Measurements from ENCODE around the gene SUSD5.
"Not testable (repeated sequence)": the region's sequence is repeated elsewhere in the genome, so short reads cannot be mapped to it uniquely, and the experiment has no call there.

The SUSD5 gene

DNA sequence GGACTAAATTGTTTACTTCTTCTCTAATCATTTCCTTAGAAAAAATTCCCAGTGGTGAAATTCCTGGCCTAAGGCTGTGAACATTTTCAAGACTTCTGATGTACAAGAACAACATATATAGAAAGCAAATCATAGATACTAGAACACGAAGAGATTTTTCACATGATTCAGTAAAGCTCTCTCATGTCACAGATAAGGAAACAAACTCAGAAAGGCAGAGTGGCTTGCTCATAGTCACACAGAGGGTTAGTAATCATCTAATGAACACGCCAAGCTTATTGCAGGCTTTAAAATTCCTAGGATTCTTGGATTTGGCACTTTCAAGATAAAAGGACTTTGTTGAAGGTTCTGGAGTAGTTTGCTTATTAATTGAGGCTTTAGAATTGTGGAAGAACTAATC, 78.6 kb downstream of the SUSD5 start:
- Histone ChIP-seq H3K4me2 (ENCODE audit: insufficient read depth, low read length, poor library complexity, severe bottlenecking) (no peak overlapping the region), H3K36me3 (replicated peaks in 1 of 2; ENCODE audit: control insufficient read depth in 2 of 2, insufficient read depth in 2 of 2, low read length in 2 of 2) (peaks cover 6 to 32% of the 10 kb centered on the region in 2 donors), H2BK12ac (ENCODE audit: low read length) (no peak overlapping the region), H3K23ac (ENCODE audit: low read depth, low read length, poor library complexity) (no peak overlapping the region), H3K4me1 (ENCODE audit: control insufficient read depth in 2 of 2, insufficient read depth in 1 of 2, low read depth in 1 of 2, low read length in 2 of 2) (peaks cover 1 to 2% of the 10 kb centered on the region in 2 donors), H3K27ac (replicated peaks; ENCODE audit: low read length) (no peak overlapping the region), H2BK15ac (ENCODE audit: low read length) (no peak overlapping the region), H3K79me1 (ENCODE audit: low read depth, low read length) (no peaks in the 10 kb centered on the region), H2AK5ac (ENCODE audit: low read depth, low read length) (no peak overlapping the region), H3K14ac (ENCODE audit: low read length) (no peak overlapping the region), H3K9ac (ENCODE audit: low read depth, low read length, poor library complexity) (no peak overlapping the region), H2BK120ac (ENCODE audit: low read depth, low read length) (no peak overlapping the region), H3K18ac (ENCODE audit: low read length) (no peak overlapping the region), H2BK5ac (ENCODE audit: low read length) (no peak overlapping the region), H3K4me3 (ENCODE audit: low read length in 2 of 2) (no peak overlapping the region), H3K4ac (ENCODE audit: low read length) (no peak overlapping the region), H4K8ac (ENCODE audit: low read depth, low read length) (no peak overlapping the region), H3K27me3 (ENCODE audit: control insufficient read depth in 3 of 3, insufficient read depth in 3 of 3, low read depth in 1 of 3, low read length in 3 of 3) (no peaks in the 10 kb centered on the region), H3K9me3 (replicated peaks in 1 of 2; ENCODE audit: control insufficient read depth in 2 of 2, insufficient read depth in 1 of 2, low read depth in 1 of 2, low read length in 2 of 2) (no peaks in the 10 kb centered on the region), H4K91ac (ENCODE audit: low read depth, low read length, poor library complexity) (no peak overlapping the region), H2AFZ (ENCODE audit: low read length) (no peak overlapping the region)
- no peak for DNase-seq (ENCODE audit: low spot score)
- WGBS, 2 donors (ENCODE audit: extremely low coverage in 2 of 2, insufficient read length in 2 of 2, insufficient replicate concordance in 1 of 2), result no CpG with 5 or more reads among the region's 2 CpGs

DNA sequence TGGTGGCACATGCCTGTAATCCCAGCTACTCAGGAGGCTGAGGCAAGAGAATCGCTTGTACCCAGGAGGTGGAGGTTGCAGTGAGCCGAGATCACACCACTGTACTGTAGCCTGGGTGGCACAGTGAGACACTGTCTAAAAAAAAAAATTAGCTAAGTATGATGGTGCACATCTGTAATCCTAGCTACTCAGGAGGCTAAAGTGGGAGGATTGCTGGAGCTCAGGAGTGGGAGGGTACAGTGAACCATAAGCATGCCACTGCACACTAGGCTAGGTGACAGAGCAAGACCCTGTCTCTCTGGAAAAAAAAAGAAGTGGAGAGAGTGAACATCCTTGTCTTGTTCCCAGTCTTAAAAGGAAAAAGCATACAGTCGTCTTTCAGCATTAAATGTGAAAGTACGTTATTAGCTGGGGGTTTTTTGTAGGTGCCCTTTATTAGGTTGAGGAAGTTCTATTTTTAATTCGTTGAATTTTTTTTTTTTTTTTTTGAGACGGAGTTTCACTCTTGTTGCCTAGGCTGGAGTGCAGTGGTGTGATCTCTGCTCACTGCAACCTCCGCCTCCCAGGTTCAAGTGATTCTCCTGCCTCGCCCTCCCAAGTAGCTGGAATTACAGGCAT, 79.5 kb downstream of the SUSD5 start:
- not testable (repeated sequence) for H2BK120ac ChIP-seq (ENCODE audit: low read depth, low read length); H3K79me1 ChIP-seq (ENCODE audit: low read depth, low read length); H3K27ac ChIP-seq (replicated peaks; ENCODE audit: low read length); H3K9ac ChIP-seq (ENCODE audit: low read depth, low read length, poor library complexity); H2AK5ac ChIP-seq (ENCODE audit: low read depth, low read length); H3K9me3 ChIP-seq (replicated peaks in 1 of 2; ENCODE audit: control insufficient read depth in 2 of 2, insufficient read depth in 1 of 2, low read depth in 1 of 2, low read length in 2 of 2); H2BK15ac ChIP-seq (ENCODE audit: low read length); H3K23ac ChIP-seq (ENCODE audit: low read depth, low read length, poor library complexity); H3K4ac ChIP-seq (ENCODE audit: low read length); H3K4me1 ChIP-seq (ENCODE audit: control insufficient read depth in 2 of 2, insufficient read depth in 1 of 2, low read depth in 1 of 2, low read length in 2 of 2); H4K8ac ChIP-seq (ENCODE audit: low read depth, low read length); H2BK5ac ChIP-seq (ENCODE audit: low read length); DNase-seq (ENCODE audit: low spot score); H3K4me3 ChIP-seq (ENCODE audit: low read length in 2 of 2); H3K18ac ChIP-seq (ENCODE audit: low read length); H2BK12ac ChIP-seq (ENCODE audit: low read length); H4K91ac ChIP-seq (ENCODE audit: low read depth, low read length, poor library complexity); H3K4me2 ChIP-seq (ENCODE audit: insufficient read depth, low read length, poor library complexity, severe bottlenecking); H3K27me3 ChIP-seq (ENCODE audit: control insufficient read depth in 3 of 3, insufficient read depth in 3 of 3, low read depth in 1 of 3, low read length in 3 of 3); H3K14ac ChIP-seq (ENCODE audit: low read length); H2AFZ ChIP-seq (ENCODE audit: low read length)
- peaks cover 12 to 41% of the 10 kb centered on the region in 2 donors for H3K36me3 ChIP-seq (replicated peaks in 1 of 2; ENCODE audit: control insufficient read depth in 2 of 2, insufficient read depth in 2 of 2, low read length in 2 of 2)
- no CpG with 5 or more reads among the region's 8 CpGs for whole genome bisulfite sequencing, 2 donors (ENCODE audit: extremely low coverage in 2 of 2, insufficient read length in 2 of 2, insufficient replicate concordance in 1 of 2)

DNA sequence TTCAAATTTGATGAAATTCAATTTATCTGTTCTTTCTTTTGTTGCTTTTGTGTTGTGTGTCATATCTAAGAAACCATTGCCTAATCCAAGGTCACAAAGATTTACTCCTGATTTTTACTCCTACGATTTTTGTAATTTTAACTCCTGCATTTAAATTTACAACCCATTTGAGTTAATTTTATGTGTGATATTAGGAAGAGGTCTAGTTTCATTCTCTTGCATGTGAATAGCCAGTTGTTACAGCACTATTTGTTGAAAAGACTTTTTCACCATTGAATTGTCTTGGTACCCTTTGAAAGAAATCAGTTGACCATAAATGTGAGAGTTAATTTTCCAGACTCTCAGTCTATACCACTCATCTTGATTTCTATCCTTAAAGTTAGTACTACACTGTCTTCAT, 80.9 kb downstream of the SUSD5 start:
- H2BK120ac ChIP-seq (ENCODE audit: low read depth, low read length), result no peak overlapping the region
- no peak overlapping the region for H2BK12ac ChIP-seq (ENCODE audit: low read length)
- WGBS, 2 donors (ENCODE audit: extremely low coverage in 2 of 2, insufficient read length in 2 of 2, insufficient replicate concordance in 1 of 2), result no CpG with 5 or more reads among the region's 1 CpG
- H3K4ac ChIP-seq (ENCODE audit: low read length), result no peak overlapping the region
- H3K23ac ChIP-seq (ENCODE audit: low read depth, low read length, poor library complexity), result no peak overlapping the region
- no peak overlapping the region for H4K91ac ChIP-seq (ENCODE audit: low read depth, low read length, poor library complexity)
- H3K27ac ChIP-seq (replicated peaks; ENCODE audit: low read length), result no peak overlapping the region
- DNase-seq (ENCODE audit: low spot score), result no peak
- H3K36me3 ChIP-seq (replicated peaks in 1 of 2; ENCODE audit: control insufficient read depth in 2 of 2, insufficient read depth in 2 of 2, low read length in 2 of 2), result peaks cover 12 to 39% of the 10 kb centered on the region in 2 donors
- no peak overlapping the region for H2AK5ac ChIP-seq (ENCODE audit: low read depth, low read length)
- H3K18ac ChIP-seq (ENCODE audit: low read length), result no peak overlapping the region
- H3K9ac ChIP-seq (ENCODE audit: low read depth, low read length, poor library complexity), result no peak overlapping the region
- H3K14ac ChIP-seq (ENCODE audit: low read length), result no peak overlapping the region
- no peak overlapping the region for H2BK5ac ChIP-seq (ENCODE audit: low read length)
- no peak overlapping the region for H3K4me3 ChIP-seq (ENCODE audit: low read length in 2 of 2)
- H3K79me1 ChIP-seq (ENCODE audit: low read depth, low read length), result no peaks in the 10 kb centered on the region
- H3K4me1 ChIP-seq (ENCODE audit: control insufficient read depth in 2 of 2, insufficient read depth in 1 of 2, low read depth in 1 of 2, low read length in 2 of 2), result peaks cover 1 to 2% of the 10 kb centered on the region in 2 donors
- H3K9me3 ChIP-seq (replicated peaks in 1 of 2; ENCODE audit: control insufficient read depth in 2 of 2, insufficient read depth in 1 of 2, low read depth in 1 of 2, low read length in 2 of 2), result no peaks in the 10 kb centered on the region
- H3K27me3 ChIP-seq (ENCODE audit: control insufficient read depth in 3 of 3, insufficient read depth in 3 of 3, low read depth in 1 of 3, low read length in 3 of 3), result no peaks in the 10 kb centered on the region
- no peak overlapping the region for H2AFZ ChIP-seq (ENCODE audit: low read length)
- H2BK15ac ChIP-seq (ENCODE audit: low read length), result no peak overlapping the region
- H4K8ac ChIP-seq (ENCODE audit: low read depth, low read length), result no peak overlapping the region
- H3K4me2 ChIP-seq (ENCODE audit: insufficient read depth, low read length, poor library complexity, severe bottlenecking), result no peak overlapping the region

DNA sequence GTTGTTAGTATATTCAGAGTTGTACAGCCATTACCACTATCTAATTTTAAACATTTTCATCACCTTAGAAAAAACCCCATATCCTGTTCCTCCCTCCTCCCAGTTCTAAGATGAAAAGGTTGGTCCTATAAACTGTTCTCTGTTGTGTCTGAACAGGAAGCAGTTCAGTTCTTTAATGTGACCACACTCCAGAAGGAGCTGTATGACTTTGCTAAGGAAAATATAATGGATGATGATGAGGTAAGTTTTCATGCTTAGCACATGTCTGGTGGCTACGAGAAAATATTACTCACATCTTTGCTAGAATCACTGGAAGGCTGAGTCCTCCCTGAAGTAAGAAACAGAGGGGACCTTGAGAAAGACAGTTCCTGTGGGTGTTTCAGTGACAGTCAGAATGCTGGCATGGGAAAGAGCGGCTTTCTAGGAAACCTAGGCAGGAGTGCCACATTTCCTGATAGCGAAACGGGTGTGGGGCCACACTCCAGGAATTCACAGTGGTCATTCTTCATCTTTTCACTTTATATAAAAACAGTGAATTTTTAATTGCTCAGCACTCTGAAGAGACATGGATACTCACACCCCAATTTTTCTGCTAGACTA, 84.5 kb downstream of the SUSD5 start:
- no peak overlapping the region for H2BK120ac ChIP-seq (ENCODE audit: low read depth, low read length)
- H3K27ac ChIP-seq (replicated peaks; ENCODE audit: low read length), result no peak overlapping the region
- no peak overlapping the region for H4K91ac ChIP-seq (ENCODE audit: low read depth, low read length, poor library complexity)
- no peak overlapping the region for H2BK5ac ChIP-seq (ENCODE audit: low read length)
- no peaks in the 10 kb centered on the region for H3K27me3 ChIP-seq (ENCODE audit: control insufficient read depth in 3 of 3, insufficient read depth in 3 of 3, low read depth in 1 of 3, low read length in 3 of 3)
- H3K79me1 ChIP-seq (ENCODE audit: low read depth, low read length), result no peaks in the 10 kb centered on the region
- H2AFZ ChIP-seq (ENCODE audit: low read length), result no peak overlapping the region
- H2BK12ac ChIP-seq (ENCODE audit: low read length), result no peak overlapping the region
- H3K9me3 ChIP-seq (replicated peaks in 1 of 2; ENCODE audit: control insufficient read depth in 2 of 2, insufficient read depth in 1 of 2, low read depth in 1 of 2, low read length in 2 of 2), result no peaks in the 10 kb centered on the region
- H3K4me1 ChIP-seq (ENCODE audit: control insufficient read depth in 2 of 2, insufficient read depth in 1 of 2, low read depth in 1 of 2, low read length in 2 of 2), result peaks cover 3 to 4% of the 10 kb centered on the region in 2 donors
- no peak overlapping the region for H3K9ac ChIP-seq (ENCODE audit: low read depth, low read length, poor library complexity)
- no peak overlapping the region for H2AK5ac ChIP-seq (ENCODE audit: low read depth, low read length)
- H3K18ac ChIP-seq (ENCODE audit: low read length), result no peak overlapping the region
- no peak overlapping the region for H3K4me3 ChIP-seq (ENCODE audit: low read length in 2 of 2)
- H3K23ac ChIP-seq (ENCODE audit: low read depth, low read length, poor library complexity), result no peak overlapping the region
- H4K8ac ChIP-seq (ENCODE audit: low read depth, low read length), result no peak overlapping the region
- peak overlapping the region; percentile 38 for H3K14ac ChIP-seq (ENCODE audit: low read length)
- WGBS, 2 donors (ENCODE audit: extremely low coverage in 2 of 2, insufficient read length in 2 of 2, insufficient replicate concordance in 1 of 2), result no CpG with 5 or more reads among the region's 4 CpGs
- H2BK15ac ChIP-seq (ENCODE audit: low read length), result no peak overlapping the region
- H3K36me3 ChIP-seq (replicated peaks in 1 of 2; ENCODE audit: control insufficient read depth in 2 of 2, insufficient read depth in 2 of 2, low read length in 2 of 2), result peaks cover 12 to 41% of the 10 kb centered on the region in 2 donors
- H3K4me2 ChIP-seq (ENCODE audit: insufficient read depth, low read length, poor library complexity, severe bottlenecking), result no peak overlapping the region
- DNase-seq (ENCODE audit: low spot score), result no peak
- H3K4ac ChIP-seq (ENCODE audit: low read length), result no peak overlapping the region
